Right atrium auricular region (tissue), 2 donors: ENCODE data around the gene CRTAC1. TPM values are rescaled to one million over a fixed set of nuclear protein-coding genes. Genes with fewer than 3 reads are reported as not detected.
A peak's percentile ranks its signal among the peaks of the same experiment; 100 is the strongest.

Experiments used
- DNase-seq: peaks from one replicate; pipeline ENCODE4 v3.0.0-alpha.2; 2019; ENCODE audit warnings: low spot score
- H3K27ac ChIP-seq, 2 donors: fragments of 200-600 bp; sonication (generic); 1 replicate in 1 of 2; 2 replicates in 1 of 2; pipeline ENCODE4 v1.5.1; 2016 to 2019
- H3K27me3 ChIP-seq, 2 donors: fragments of 200-600 bp; sonication (generic); one replicate each; pipeline versions ENCODE4 v1.5.1 to v1.6.0; 2017 to 2019
- H3K36me3 ChIP-seq: fragments of 200-600 bp; sonication (generic); one replicate; pipeline ENCODE4 v1.5.1; 2016
- H3K4me1 ChIP-seq, 2 donors: fragments of 200-600 bp; sonication (generic); one replicate each; pipeline versions ENCODE4 v1.5.1 to v1.6.0; 2017 to 2019
- H3K4me3 ChIP-seq, 2 donors: fragments of 200-600 bp; sonication (generic); 1 replicate in 1 of 2; 2 replicates in 1 of 2; pipeline ENCODE4 v1.5.1; 2017 to 2019; ENCODE audit warnings: mild to moderate bottlenecking in 1 of 2, moderate library complexity in 1 of 2
- H3K9me3 ChIP-seq, 2 donors: fragments of 200-600 bp; sonication (generic); one replicate each; pipeline ENCODE4 v1.5.1; 2019
- total RNA-seq, 2 donors: library from RNA; depleted of rRNA; stranded (reverse); fragments of >200 nt; gene quantifications; one replicate each; pipeline ENCODE4 v1.1.0, GENCODE V29; 2016
- TF ChIP-seq, protein P1 (sequence below), 2 donors: fragments of 200-600 bp; sonication (generic); IDR thresholded peaks; one replicate each; pipeline ENCODE4 v1.5.1; 2019; ENCODE audit warnings: antibody characterized with exemption in 2 of 2

CRTAC1 gene
- total RNA-seq, 2 donors from 2014 or later, result 3.5 to 5.6 TPM

DNA sequence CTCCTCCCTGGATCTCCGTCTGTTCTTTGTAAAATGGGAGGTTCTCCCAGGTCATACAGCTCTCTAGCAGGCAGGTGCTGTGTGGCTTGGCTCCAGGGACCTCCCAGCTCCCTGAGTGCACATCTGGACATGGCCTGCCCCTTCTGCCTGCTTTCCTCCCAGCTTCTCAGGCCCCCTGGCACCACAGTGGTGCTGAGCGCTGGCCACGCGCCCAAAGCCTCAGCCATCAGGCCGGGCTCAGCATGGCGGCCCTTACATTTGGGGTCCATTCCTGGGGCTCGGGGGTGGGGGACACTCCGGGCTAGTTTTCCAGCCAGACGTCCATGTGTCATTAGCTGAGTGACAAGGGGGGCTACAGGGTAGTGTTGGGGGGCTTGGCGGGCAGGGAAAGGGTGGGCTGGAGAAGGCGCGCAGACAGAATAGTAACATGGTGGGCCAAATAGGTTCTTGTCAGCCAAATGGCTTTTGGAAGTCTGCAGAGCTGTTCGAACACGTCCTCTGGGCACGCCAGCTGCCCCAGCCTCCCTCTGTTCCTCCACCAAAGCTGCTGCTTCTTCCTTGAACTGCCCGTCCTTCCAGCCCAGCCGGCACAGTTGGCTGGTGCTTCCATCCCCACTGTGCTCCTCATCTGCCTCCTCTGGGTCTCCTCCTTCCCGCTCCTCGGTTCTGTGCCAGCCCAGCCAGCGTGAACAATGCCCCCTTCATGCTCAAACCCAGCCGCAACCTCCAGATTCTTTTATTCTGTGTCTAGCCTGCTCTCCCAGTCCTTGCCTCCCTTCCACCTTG is 114.9 kb downstream of the CRTAC1 start:
- Histone ChIP-seq H3K36me3 (no peaks in the 10 kb centered on the region), H3K27me3 (no peaks in the 10 kb centered on the region), H3K4me3 (no peak overlapping the region), H3K27ac (no peak overlapping the region), H3K4me1 (peaks cover 0 to 26% of the 10 kb centered on the region in 2 donors), H3K9me3 (no peaks in the 10 kb centered on the region)
- no peak for DNase-seq
- TF ChIP-seq, protein P1, sequence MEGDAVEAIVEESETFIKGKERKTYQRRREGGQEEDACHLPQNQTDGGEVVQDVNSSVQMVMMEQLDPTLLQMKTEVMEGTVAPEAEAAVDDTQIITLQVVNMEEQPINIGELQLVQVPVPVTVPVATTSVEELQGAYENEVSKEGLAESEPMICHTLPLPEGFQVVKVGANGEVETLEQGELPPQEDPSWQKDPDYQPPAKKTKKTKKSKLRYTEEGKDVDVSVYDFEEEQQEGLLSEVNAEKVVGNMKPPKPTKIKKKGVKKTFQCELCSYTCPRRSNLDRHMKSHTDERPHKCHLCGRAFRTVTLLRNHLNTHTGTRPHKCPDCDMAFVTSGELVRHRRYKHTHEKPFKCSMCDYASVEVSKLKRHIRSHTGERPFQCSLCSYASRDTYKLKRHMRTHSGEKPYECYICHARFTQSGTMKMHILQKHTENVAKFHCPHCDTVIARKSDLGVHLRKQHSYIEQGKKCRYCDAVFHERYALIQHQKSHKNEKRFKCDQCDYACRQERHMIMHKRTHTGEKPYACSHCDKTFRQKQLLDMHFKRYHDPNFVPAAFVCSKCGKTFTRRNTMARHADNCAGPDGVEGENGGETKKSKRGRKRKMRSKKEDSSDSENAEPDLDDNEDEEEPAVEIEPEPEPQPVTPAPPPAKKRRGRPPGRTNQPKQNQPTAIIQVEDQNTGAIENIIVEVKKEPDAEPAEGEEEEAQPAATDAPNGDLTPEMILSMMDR (IDR thresholded peaks at IDR 0.05), result no peak

DNA sequence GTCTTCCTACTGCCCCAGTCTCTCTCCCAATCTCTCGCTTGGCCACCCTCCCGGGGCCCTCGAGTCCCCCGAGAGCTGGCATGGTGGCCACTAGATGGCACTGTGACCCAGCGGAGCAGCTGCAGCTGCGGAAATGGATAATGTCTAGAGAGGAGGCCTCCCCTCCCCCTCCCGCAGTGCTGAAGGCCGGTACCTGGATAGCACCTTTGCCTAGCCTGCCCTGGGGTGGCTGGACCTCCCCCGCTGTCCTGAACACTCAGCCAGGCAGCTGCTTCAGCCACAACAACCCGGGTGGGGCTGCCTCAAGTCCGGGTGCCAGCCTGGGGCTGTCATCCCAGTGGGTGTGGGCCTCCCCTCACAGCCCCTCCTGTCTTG is 115.6 kb downstream of the CRTAC1 start:
- no peak overlapping the region for H3K27ac ChIP-seq
- no peaks in the 10 kb centered on the region for H3K27me3 ChIP-seq
- peaks cover 0 to 26% of the 10 kb centered on the region in 2 donors for H3K4me1 ChIP-seq
- no peak for DNase-seq
- no peak overlapping the region for H3K4me3 ChIP-seq
- TF ChIP-seq, protein P1 (IDR thresholded peaks at IDR 0.05), result peak; percentile 84 to 95
- no peaks in the 10 kb centered on the region for H3K36me3 ChIP-seq
- no peaks in the 10 kb centered on the region for H3K9me3 ChIP-seq

DNA sequence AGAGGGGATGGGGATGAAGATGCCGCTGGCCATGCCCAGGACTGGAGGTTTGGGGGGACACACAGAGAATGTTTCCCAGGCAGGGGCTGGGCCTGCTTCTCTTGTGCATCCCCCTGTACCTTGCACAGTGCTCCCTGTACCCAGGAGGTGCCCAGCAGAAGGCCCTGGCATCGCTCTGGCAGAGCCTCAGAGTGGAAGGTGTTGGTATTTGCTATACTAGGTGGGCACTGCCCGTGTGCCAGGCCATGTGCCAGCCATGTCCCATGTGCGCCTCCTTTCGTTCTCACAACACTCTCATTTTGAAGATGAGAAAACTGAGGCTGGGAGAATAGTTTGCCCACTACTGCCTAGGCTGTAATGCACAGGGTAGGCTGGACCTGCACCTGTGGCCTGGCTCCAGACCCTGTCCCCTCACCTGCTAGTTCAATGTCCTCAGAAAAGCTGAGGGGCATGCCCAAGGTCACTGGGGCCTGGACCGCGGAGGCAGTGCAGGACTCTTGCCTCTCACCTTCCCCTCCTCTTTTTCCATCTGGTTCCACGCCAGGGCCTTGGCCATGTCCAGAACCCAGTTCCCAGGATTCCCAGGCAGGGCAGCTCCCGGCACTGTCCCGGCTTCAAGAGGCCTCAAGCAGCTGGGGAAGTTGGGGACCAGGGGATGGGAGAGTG is 116.1 kb downstream of the CRTAC1 start:
- H3K27ac ChIP-seq, result no peak overlapping the region
- no peak overlapping the region for H3K4me3 ChIP-seq
- DNase-seq, result no peak

DNA sequence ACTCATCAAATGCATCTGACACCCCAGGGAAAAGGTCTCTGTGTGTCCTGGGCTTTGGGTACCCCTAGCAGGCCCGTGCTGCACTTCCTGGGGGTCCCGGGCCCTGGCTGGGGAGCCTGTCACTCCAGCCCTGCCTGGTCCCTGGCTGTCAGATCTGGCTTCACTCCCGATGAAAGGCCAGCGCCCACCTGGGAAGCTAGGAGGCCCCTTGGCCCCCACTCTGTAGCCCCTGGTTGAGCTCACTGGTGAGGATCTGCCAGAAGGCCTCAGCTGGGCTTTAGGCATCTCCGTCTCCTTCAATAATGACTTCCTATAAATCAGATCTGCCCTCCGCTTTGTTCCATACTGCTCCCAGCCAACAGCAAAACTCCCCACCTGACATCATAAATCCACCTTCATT is 116.8 kb downstream of the CRTAC1 start:
- Histone ChIP-seq H3K36me3 (no peaks in the 10 kb centered on the region), H3K4me1 (peaks cover 0 to 26% of the 10 kb centered on the region in 2 donors), H3K4me3 (no peak overlapping the region), H3K9me3 (no peaks in the 10 kb centered on the region), H3K27me3 (no peaks in the 10 kb centered on the region), H3K27ac (no peak overlapping the region)
- DNase-seq, result no peak
- TF ChIP-seq, protein P1 (IDR thresholded peaks at IDR 0.05), result no peak

More for the DNA sequence above, 116.1 kb downstream of the CRTAC1 start:
- Histone ChIP-seq H3K4me1 (peaks cover 0 to 26% of the 10 kb centered on the region in 2 donors), H3K9me3 (no peaks in the 10 kb centered on the region), H3K36me3 (no peaks in the 10 kb centered on the region), H3K27me3 (no peaks in the 10 kb centered on the region)
- TF ChIP-seq, protein P1 (IDR thresholded peaks at IDR 0.05), result no peak

DNA sequence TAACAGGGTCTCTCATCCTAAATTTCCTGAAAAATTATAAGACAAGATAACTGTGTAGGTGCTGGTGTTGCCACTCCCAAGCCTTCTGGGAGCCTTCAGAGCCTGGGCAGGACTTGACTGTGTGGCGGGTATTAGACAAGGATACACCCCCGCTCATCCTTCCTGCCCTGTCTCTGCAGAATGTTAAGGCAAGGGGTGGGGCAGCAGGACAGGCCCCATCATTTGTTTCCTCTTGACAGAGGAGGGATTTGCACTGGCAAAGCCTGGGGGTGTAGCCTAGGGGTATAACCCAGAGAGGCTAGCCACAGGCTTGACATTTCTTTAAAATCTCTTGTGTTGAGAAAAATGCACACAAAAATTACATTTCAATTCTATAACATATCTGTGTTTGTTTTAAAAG is 117.2 kb downstream of the CRTAC1 start:
- Histone ChIP-seq H3K36me3 (no peaks in the 10 kb centered on the region), H3K27ac (no peak overlapping the region), H3K4me1 (peaks cover 0 to 26% of the 10 kb centered on the region in 2 donors), H3K4me3 (no peak overlapping the region), H3K27me3 (no peaks in the 10 kb centered on the region), H3K9me3 (no peaks in the 10 kb centered on the region)
- TF ChIP-seq, protein P1 (IDR thresholded peaks at IDR 0.05), result no peak
- no peak for DNase-seq
